HCT116 (cell line): ENCODE results near the gene COL19A1. TPM values are rescaled to one million over a fixed set of nuclear protein-coding genes. Genes with fewer than 3 reads are reported as not detected.

Experiments used
- ATAC-seq: fragments of 200-7000 bp; cut with Tn5 transposase; 2 replicates; pipeline ENCODE4 v1.9.1; 2020; ENCODE audit warnings: mild to moderate bottlenecking, moderate library complexity
- BruUV-seq: library from RNA; stranded (reverse); fragments of 400-500 nt; replicated peaks from 2 replicates; lab custom pipeline; 2021; lab: Mats Ljungman, UMichigan
- CTCF ChIA-PET: fragments of 300-600 bp; sonication (Branson Sonifier 250); formaldehyde crosslinking; loops from one replicate; lab custom pipeline; 2021; ENCODE audit warnings: antibody characterized with exemption; lab: Charles Lee
- POLR2A ChIA-PET: fragments of 300-600, 350-600 bp; sonication (Branson Sonifier 250); formaldehyde crosslinking; loops from one replicate; lab custom pipeline; 2021; ENCODE audit warnings: antibody characterized with exemption; lab: Charles Lee
- RAD21 ChIA-PET, 2 experiments: fragments of 300-600 bp; sonication (Branson Sonifier 250); formaldehyde crosslinking; loops; one replicate each; lab custom pipeline; 2023; ENCODE audit warnings: low total read pairs in 2 of 2; ENCODE audit not compliant: uncharacterized antibody in 2 of 2, unreplicated experiment in 2 of 2, low non-redundant PET in 1 of 2; lab: Charles Lee
- DNase-seq: peaks from one replicate; pipeline ENCODE4 v3.0.0-alpha.2; 2010; ENCODE audit warnings: low read depth, low spot score
- H2AFZ ChIP-seq: fragments of 200-600 bp; shearing (Covaris generic), sonication (generic); 2 replicates; pipeline ENCODE4 v1.6.1; 2017; ENCODE audit warnings: low read depth, mixed run types, mixed read lengths, antibody characterized with exemption, low read length; ENCODE audit not compliant: poor library complexity, severe bottlenecking
- H3K27ac ChIP-seq: 2 replicates; pipeline ENCODE4 v1.5.1; 2012; ENCODE audit warnings: low read depth, low read length
- H3K27me3 ChIP-seq: fragments of 200-600 bp; sonication (generic); 2 replicates; pipeline ENCODE4 v1.6.1; 2016; ENCODE audit warnings: mixed run types, low read length, mixed read lengths; ENCODE audit not compliant: insufficient read depth
- H3K36me3 ChIP-seq, 2 experiments: fragments of 200-500 bp in 1 of 2; fragments of 200-600 bp in 1 of 2; sonication (Bioruptor generic) in 1 of 2; sonication (generic) in 1 of 2; 2 replicates each; pipeline versions ENCODE4 v1.5.1 to v1.6.1; 2014 to 2016; ENCODE audit warnings: low read length in 2 of 2, inconsistent platforms in 1 of 2, mixed read lengths in 1 of 2, mixed run types in 1 of 2; ENCODE audit not compliant: insufficient read depth in 2 of 2, control insufficient read depth in 1 of 2
- H3K4me1 ChIP-seq, 2 experiments: fragments of 200-600 bp in 1 of 2; sonication (generic) in 1 of 2; 2 replicates each; pipeline versions ENCODE4 v1.5.1 to v1.6.1; 2012 to 2017; ENCODE audit warnings: low read length in 2 of 2, inconsistent platforms in 1 of 2, mild to moderate bottlenecking in 1 of 2, mixed read lengths in 1 of 2, mixed run types in 1 of 2, moderate library complexity in 1 of 2; ENCODE audit not compliant: insufficient read depth in 2 of 2, control insufficient read depth in 1 of 2
- H3K4me2 ChIP-seq: fragments of 200-600 bp; sonication (generic); 2 replicates; pipeline ENCODE4 v1.6.1; 2017; ENCODE audit warnings: mixed run types, low read length, mixed read lengths
- H3K4me3 ChIP-seq, 2 experiments: fragments of 200-600 bp in 1 of 2; sonication (generic) in 1 of 2; replicated peaks in 1 of 2; 2 replicates each; pipeline ENCODE4 v1.5.1; 2011 to 2016; ENCODE audit warnings: low read length in 2 of 2, control low read depth in 1 of 2, low read depth in 1 of 2, mild to moderate bottlenecking in 1 of 2, mixed read lengths in 1 of 2, mixed run types in 1 of 2
- H3K79me2 ChIP-seq: fragments of 200-600 bp; sonication (generic); 2 replicates; pipeline ENCODE4 v1.6.1; 2017; ENCODE audit warnings: mild to moderate bottlenecking, mixed run types, low read length, moderate library complexity, mixed read lengths; ENCODE audit not compliant: insufficient read depth
- H3K9ac ChIP-seq: fragments of 200-600 bp; sonication (generic); 2 replicates; pipeline ENCODE4 v1.6.1; 2016; ENCODE audit warnings: low read length, mixed read lengths
- H3K9me2 ChIP-seq: fragments of 200-600 bp; sonication (generic), shearing (Covaris generic); 2 replicates; pipeline ENCODE4 v1.6.1; 2017; ENCODE audit warnings: mixed run types, mild to moderate bottlenecking, moderate library complexity; ENCODE audit not compliant: insufficient read depth
- H3K9me3 ChIP-seq, 2 experiments: fragments of 200-500 bp in 1 of 2; fragments of 200-600 bp in 1 of 2; sonication (Bioruptor generic) in 1 of 2; sonication (generic) in 1 of 2; 2 replicates each; pipeline ENCODE4 v1.6.1; 2014 to 2017; ENCODE audit warnings: low read length in 2 of 2, mixed read lengths in 2 of 2, inconsistent platforms in 1 of 2, low read depth in 1 of 2, mild to moderate bottlenecking in 1 of 2, mixed run types in 1 of 2, moderate library complexity in 1 of 2; ENCODE audit not compliant: control insufficient read depth in 1 of 2, insufficient read depth in 1 of 2
- H4K20me1 ChIP-seq: fragments of 200-600 bp; sonication (generic), shearing (Covaris generic); 2 replicates; pipeline ENCODE4 v1.6.1; 2017; ENCODE audit warnings: mixed run types, mild to moderate bottlenecking, moderate library complexity; ENCODE audit not compliant: insufficient read depth
- ATF3 ChIP-seq: IDR thresholded peaks from 2 replicates; pipeline ENCODE4 v1.6.1; 2012
- CBX3 ChIP-seq: IDR thresholded peaks from 2 replicates; pipeline ENCODE4 v1.6.1; 2012; ENCODE audit warnings: low read depth
- CEBPB ChIP-seq: IDR thresholded peaks from 2 replicates; pipeline ENCODE4 v1.6.1; 2012; ENCODE audit warnings: low read depth
- EGR1 ChIP-seq: IDR thresholded peaks from 2 replicates; pipeline ENCODE4 v1.6.1; 2012; ENCODE audit warnings: low read depth
- ELF1 ChIP-seq: IDR thresholded peaks from 2 replicates; pipeline ENCODE4 v1.6.1; 2012; ENCODE audit warnings: low read depth, borderline replicate concordance
- EZH2 ChIP-seq: fragments of 200-600 bp; sonication (generic); IDR thresholded peaks from 2 replicates; pipeline ENCODE4 v1.6.1; 2017; ENCODE audit warnings: antibody characterized with exemption, mixed run types
- EZH2phosphoT487 ChIP-seq: fragments of 200-600 bp; IDR thresholded peaks from 2 replicates; pipeline ENCODE4 v1.6.1; 2018; ENCODE audit warnings: antibody characterized with exemption, borderline replicate concordance
- FOSL1 ChIP-seq: IDR thresholded peaks from 2 replicates; pipeline ENCODE4 v1.6.1; 2012; ENCODE audit warnings: low read depth
- JUND ChIP-seq: IDR thresholded peaks from 2 replicates; pipeline ENCODE4 v1.6.1; 2012
- POLR2A ChIP-seq: IDR thresholded peaks from 2 replicates; pipeline ENCODE4 v1.7.0; 2011; ENCODE audit warnings: borderline replicate concordance; ENCODE audit not compliant: insufficient read depth, insufficient read length; ENCODE audit errors: extremely low read depth
- POLR2AphosphoS5 ChIP-seq: IDR thresholded peaks from 2 replicates; pipeline ENCODE4 v1.6.1; 2011; ENCODE audit warnings: mild to moderate bottlenecking, low read depth, low read length, moderate library complexity
- RAD21 ChIP-seq: IDR thresholded peaks from 2 replicates; pipeline ENCODE4 v1.6.1; 2012; ENCODE audit warnings: low read depth, mild to moderate bottlenecking
- REST ChIP-seq: IDR thresholded peaks from 2 replicates; pipeline ENCODE4 v1.6.1; 2012; ENCODE audit warnings: low read depth
- SIN3A ChIP-seq: IDR thresholded peaks from 2 replicates; pipeline ENCODE4 v1.6.1; 2012; ENCODE audit warnings: low read depth
- SP1 ChIP-seq: IDR thresholded peaks from 2 replicates; pipeline ENCODE4 v1.6.1; 2012; ENCODE audit warnings: low read depth
- TCF7L2 ChIP-seq: IDR thresholded peaks from 2 replicates; pipeline ENCODE4 v1.7.0; 2011; ENCODE audit warnings: borderline replicate concordance, inconsistent platforms; ENCODE audit not compliant: insufficient read depth, insufficient read length; ENCODE audit errors: extremely low read depth
- YY1 ChIP-seq: IDR thresholded peaks from 2 replicates; pipeline ENCODE4 v1.6.1; 2011; ENCODE audit warnings: low read length, low read depth, moderate library complexity, mild to moderate bottlenecking; ENCODE audit not compliant: insufficient replicate concordance; ENCODE audit errors: extremely low read depth
- ZFX ChIP-seq: fragments of 450-650 bp; IDR thresholded peaks from 2 replicates; pipeline ENCODE4 v1.6.1; 2017
- ZNF274 ChIP-seq: fragments of 200-500 bp; sonication (Bioruptor generic); IDR thresholded peaks from 2 replicates; pipeline ENCODE4 v1.6.1; 2014; ENCODE audit warnings: mild to moderate bottlenecking, low read depth, low read length, inconsistent platforms
- intact Hi-C: fragments of 100-400 bp; cut with micrococcal nuclease; formaldehyde crosslinking; loops from 2 replicates; pipeline ENCODE4 v1.10.0; 2022
- total RNA-seq: library from RNA; stranded (reverse); gene quantifications from one replicate; pipeline ENCODE4 v1.2.1, GENCODE V29; 2021; ENCODE audit not compliant: unreplicated experiment
- TF ChIP-seq, protein P1 (sequence below), 3 experiments: fragments of 200-600 bp in 1 of 3; sonication (generic) in 1 of 3; IDR thresholded peaks in 2 of 3; conservative IDR thresholded peaks in 1 of 3; 2 replicates each; pipeline ENCODE4 v1.5.1; 2012 to 2017; ENCODE audit warnings: low read depth in 2 of 3, low read length in 2 of 3, antibody characterized with exemption in 1 of 3, borderline replicate concordance in 1 of 3, control low read depth in 1 of 3, mild to moderate bottlenecking in 1 of 3, mixed read lengths in 1 of 3, mixed run types in 1 of 3, moderate library complexity in 1 of 3; ENCODE audit not compliant: insufficient read depth in 1 of 3

The COL19A1 gene
- total RNA-seq, 1 experiment from 2014 or later: not detected

GRCh38 chr6:70157086-70157485, 290.7 kb downstream of the COL19A1 start:
- Histone ChIP-seq H3K27me3 (peaks cover 33% of the 10 kb centered on the region; the same call in 1 of the 2 replicates), H3K9me3 (no peaks in the 10 kb centered on the region), H3K9ac (no peak overlapping the region), H3K36me3 (no peaks in the 10 kb centered on the region), H2AFZ (no peak overlapping the region), H3K4me1 (no peaks in the 10 kb centered on the region), H3K4me2 (no peak overlapping the region), H3K4me3 (no peak overlapping the region), H3K79me2 (no peaks in the 10 kb centered on the region), H3K27ac (no peak overlapping the region), H3K9me2 (no peaks in the 10 kb centered on the region), H4K20me1 (no peaks in the 10 kb centered on the region)
- ChIA-PET RAD21 (no interaction called here), CTCF (interaction anchor here (1.1 kb wide), 1 partner anchor 9 kb away, joined by 7 read pairs; no protein-coding TSS in a partner anchor), POLR2A (no interaction called here)
- intact Hi-C loops: no loop called here
- BruUV-seq: no TSS peak
- ATAC-seq: no peak
- TF ChIP-seq CBX3: no peak
- no peak for TF ChIP-seq RAD21
- no peak for TF ChIP-seq EGR1
- TF ChIP-seq YY1: no peak
- TF ChIP-seq SP1: no peak
- no peak for TF ChIP-seq ATF3
- TF ChIP-seq ZFX: no peak
- no peak for TF ChIP-seq SIN3A
- TF ChIP-seq ZNF274: no peak
- no peak for TF ChIP-seq REST
- TF ChIP-seq POLR2AphosphoS5: no peak
- TF ChIP-seq EZH2phosphoT487: no peak
- TF ChIP-seq CEBPB: no peak
- no peak for TF ChIP-seq POLR2A
- no peak for TF ChIP-seq JUND
- TF ChIP-seq, protein P1, sequence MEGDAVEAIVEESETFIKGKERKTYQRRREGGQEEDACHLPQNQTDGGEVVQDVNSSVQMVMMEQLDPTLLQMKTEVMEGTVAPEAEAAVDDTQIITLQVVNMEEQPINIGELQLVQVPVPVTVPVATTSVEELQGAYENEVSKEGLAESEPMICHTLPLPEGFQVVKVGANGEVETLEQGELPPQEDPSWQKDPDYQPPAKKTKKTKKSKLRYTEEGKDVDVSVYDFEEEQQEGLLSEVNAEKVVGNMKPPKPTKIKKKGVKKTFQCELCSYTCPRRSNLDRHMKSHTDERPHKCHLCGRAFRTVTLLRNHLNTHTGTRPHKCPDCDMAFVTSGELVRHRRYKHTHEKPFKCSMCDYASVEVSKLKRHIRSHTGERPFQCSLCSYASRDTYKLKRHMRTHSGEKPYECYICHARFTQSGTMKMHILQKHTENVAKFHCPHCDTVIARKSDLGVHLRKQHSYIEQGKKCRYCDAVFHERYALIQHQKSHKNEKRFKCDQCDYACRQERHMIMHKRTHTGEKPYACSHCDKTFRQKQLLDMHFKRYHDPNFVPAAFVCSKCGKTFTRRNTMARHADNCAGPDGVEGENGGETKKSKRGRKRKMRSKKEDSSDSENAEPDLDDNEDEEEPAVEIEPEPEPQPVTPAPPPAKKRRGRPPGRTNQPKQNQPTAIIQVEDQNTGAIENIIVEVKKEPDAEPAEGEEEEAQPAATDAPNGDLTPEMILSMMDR (IDR thresholded peaks at IDR 0.05 in 2 of 3, conservative IDR thresholded peaks at IDR 0.05 in 1 of 3; ENCODE audit: borderline replicate concordance in 1 of 3, insufficient read depth in 1 of 3, low read depth in 2 of 3, low read length in 2 of 3): no peak
- TF ChIP-seq TCF7L2: no peak
- no peak for TF ChIP-seq FOSL1
- TF ChIP-seq EZH2: no peak
- TF ChIP-seq ELF1: no peak
- no peak for DNase-seq
